NCI-H2081 treated with DMSO at 0.1 percent for 48 hours (cell line): ENCODE results near the gene DPP6.
"Not testable (repeated sequence)": the region's sequence is repeated elsewhere in the genome, so short reads cannot be mapped to it uniquely, and the experiment has no call there.

Source experiments
- DNase-seq: peaks from one replicate; lab custom pipeline; 2025; lab: John Stamatoyannopoulos, UW

Gene DPP6

DNA sequence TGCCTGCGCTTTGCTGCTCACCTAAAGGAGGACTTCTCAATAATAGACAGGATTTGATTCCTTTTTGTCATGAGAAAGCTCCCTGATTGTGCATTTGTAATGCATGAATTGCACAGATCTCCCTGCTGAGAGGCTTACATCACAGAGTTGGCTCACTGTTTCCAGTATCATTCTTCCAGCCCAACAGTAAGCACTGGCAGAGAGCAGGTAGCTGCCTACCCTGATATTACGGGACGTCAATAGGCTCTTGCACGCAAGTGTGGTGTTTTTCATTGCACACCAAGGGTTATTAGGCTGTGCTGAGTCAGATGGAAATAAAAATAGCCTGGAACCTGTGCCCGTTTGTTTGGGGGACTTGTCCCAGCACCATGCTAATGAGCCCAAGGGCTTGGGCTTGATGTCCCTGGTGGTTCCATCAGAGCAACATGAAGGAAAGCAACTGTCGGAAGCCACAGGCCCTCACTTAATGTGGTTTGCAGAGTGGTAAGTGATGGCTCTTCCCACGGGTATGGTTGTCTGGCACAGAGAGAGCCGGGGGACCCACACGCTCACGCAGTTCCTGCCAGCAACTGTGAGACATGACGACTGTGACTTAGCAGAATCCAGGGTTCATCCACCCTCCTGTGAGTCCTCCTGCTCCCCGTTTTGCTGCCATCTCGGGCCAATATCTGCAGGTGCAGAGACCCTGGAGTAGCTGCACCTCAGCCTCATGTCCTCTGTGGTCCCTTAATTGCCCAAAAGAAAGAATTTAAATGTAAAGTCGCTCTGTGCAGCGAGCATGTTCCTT lies 20.4 kb downstream of the DPP6 start:
- not testable (repeated sequence) for DNase-seq

DNA sequence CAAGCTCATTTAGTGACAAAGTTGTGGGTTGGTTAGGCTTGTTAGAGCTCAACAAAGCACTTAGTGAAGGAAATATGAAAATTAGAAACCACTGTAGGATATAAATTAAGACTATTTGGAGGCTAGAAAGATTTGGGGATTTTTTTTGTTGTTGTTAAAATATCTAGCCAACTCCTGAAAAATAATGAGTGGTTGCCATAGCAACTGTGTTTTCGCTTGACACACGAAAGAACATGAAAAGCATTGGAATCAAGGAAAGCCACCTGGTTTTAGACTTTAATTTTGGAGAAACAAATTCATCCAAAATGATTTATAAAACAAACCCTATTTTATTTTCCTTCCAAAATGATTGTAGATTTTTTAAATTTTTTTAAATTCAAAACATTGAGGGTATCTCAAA lies 26.3 kb downstream of the DPP6 start:
- DNase-seq, result not testable (repeated sequence)

DNA sequence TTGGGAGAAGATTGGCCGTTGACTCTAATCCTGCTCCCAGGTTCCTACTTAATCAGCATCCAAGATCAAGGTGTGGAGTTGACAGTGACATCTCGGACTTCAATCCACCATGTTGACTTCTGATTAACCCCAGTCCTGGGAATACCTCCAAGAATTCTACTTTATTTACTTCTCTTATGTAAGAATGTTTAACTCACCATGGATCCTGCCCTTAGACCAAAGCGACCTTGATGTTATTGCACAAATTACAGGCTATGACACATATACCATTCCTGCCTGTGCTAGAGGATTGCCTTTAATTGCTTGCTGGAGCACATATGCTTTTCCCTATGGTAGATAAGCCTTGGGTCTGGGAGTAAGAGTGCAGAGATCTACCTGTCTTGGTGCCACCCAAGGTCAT lies 28.1 kb downstream of the DPP6 start:
- not testable (repeated sequence) for DNase-seq

DNA sequence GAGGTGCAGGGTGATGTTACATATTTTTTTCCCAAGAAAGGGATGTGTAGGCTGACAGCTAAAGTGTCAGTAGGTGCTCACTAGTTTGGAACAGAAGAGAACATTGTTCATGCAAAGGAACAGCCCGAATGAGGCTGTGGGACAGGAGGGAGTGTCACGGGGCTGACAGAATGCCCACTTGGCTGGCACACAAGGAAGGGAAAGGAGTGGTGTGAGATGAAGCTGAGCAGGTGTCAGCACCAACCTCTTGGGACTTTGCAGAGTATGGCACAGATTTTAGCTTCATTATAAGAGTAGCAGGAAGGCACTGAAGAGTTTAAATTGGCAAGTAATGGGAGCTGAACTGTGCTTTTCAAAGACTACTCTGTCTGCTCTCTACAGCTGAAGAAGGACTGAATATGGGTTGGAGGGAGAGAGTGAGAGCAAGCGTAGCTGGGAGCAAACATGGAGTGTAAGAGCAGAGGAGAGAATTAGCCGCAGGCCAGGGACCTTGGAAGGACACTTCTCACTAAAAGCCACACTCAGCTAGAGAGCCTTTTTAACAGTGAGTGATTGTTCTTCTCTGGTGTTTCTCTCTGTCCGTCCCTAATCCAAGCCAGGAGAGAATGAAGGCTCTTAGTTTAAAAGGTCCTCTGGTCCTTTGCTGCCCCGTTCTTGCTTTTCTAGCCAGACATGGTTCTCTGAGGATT lies 35.0 kb downstream of the DPP6 start:
- not testable (repeated sequence) for DNase-seq

DNA sequence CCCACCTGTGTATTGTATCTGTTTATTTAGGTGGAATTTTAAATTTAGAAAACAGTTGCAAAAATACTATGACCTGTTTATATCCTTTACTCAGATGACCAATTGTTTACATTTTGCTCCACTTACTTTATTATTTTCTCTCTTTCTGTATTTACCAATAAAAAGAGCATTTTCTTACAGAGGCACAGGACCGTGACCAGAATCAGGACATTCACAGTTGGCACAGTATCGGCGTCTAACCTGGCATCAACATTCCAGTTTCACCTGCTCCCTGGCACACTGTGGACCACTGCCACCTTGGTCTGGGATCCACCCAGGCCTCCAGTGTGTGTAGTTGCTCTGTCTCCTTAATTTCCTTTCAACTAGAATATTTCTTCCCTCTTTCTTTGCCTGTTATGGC lies 39.9 kb downstream of the DPP6 start:
- DNase-seq, result not testable (repeated sequence)

DNA sequence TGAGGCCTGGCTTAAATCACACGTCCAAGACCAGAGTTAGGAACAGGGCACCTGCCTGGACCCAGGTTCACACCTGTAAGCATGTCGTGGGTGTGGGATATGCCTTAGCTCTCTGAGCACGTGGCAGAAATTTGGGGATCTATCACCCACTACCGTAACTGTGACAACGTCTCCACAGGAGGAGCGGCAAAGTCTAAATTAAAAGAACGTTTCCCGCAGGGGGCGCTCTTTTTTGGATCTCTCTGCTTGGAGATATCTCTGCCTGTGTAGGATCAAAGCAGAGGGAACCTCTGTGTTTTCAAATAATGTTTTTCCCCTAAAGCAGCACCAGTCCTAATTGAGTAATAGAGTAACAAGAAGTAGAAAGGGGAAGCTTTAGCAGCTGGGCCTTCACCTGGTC lies 43.0 kb downstream of the DPP6 start:
- DNase-seq, result not testable (repeated sequence)

- not testable (repeated sequence) for DNase-seq
Measured at GRCh38 chr7:154105063-154105462, 52.9 kb downstream of the DPP6 start.

GRCh38 chr7:154109615-154110014 lies 57.4 kb downstream of the DPP6 start:
- not testable (repeated sequence) for DNase-seq

- not testable (repeated sequence) for DNase-seq
Measured at GRCh38 chr7:154113732-154114351, 61.6 kb downstream of the DPP6 start.

- not testable (repeated sequence) for DNase-seq
Measured at GRCh38 chr7:154117411-154118390, 65.5 kb downstream of the DPP6 start.

GRCh38 chr7:154120825-154121224 lies 68.6 kb downstream of the DPP6 start:
- not testable (repeated sequence) for DNase-seq

DNA sequence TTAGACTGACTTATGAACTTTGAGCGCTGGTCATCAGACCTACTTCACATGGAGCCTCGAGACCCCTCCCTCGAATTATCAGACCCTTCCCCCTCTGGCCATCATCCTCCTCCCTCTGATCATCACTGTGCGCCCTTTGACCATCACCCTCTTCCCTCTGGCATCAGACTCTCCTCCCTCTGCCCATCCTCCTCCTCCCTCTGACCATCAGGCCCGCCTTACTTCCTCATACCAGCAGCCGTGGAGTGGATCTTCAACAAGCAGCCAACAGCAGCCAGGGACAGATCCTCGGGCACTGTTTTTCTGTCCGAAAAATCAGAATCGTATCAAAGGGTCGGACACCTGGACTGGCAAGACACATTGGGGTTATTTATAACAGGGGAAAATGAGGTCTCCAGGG lies 70.5 kb downstream of the DPP6 start:
- not testable (repeated sequence) for DNase-seq

GRCh38 chr7:154123397-154123796 lies 71.2 kb downstream of the DPP6 start:
- DNase-seq, result not testable (repeated sequence)

DNA sequence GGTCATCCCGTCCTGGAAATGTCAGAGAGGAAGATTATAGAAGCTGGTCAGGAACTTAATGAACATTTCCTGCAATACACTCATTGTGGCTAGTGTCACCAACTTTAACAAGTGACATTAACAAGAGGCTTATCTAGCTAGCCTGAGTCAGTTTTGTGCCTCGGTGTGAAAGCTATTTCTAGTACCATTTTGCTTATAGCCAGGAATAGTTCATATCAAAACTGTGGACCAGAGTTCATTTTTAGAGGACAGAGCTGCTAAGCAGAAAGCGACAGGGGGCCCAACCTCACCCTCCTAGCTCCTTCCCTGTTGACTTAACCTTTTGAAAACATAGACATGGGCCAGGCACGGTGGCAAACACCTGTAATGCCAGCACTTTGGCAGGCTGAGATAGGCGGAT lies 76.9 kb downstream of the DPP6 start:
- DNase-seq, result not testable (repeated sequence)

DNA sequence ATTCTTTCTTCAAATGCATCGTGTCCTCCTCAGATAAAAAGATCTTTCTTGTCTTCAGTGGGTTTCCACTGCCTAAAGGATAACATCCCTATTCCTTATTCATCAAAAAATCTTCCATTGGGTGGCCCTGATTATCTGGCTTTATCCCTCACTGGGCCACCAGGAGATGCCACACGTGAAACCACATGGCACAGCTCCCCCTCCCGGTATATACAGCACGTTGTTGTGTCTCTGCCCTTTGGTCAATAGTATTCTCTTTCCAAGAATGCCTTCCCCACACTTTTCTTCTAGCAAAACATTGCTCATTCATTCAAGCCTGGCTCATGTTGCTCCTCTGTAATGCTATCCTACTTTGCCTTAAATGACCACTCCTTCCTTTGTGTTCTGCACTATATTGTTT lies 80.4 kb downstream of the DPP6 start:
- DNase-seq, result not testable (repeated sequence)

- DNase-seq, result not testable (repeated sequence)
Measured at GRCh38 chr7:154133703-154134277, 81.6 kb downstream of the DPP6 start.

DNA sequence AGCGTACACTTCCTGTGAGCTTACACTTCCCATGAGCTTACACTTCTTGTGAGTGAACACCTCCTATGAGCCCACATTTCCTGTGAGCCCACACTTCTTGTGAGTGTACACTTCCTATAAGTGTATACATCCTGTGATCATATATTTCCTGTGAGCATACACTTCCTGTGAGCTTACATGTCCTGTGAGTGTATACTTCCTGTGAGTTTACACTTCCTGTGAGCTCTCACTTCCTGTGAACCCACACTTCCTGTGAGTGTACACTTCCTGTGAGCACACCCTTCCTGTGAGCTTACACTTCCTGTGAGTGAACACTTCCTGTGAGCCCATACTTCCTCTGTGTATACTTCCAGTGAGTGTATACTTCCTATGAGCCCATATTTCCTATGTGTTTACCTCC lies 82.5 kb downstream of the DPP6 start:
- DNase-seq, result not testable (repeated sequence)

DNA sequence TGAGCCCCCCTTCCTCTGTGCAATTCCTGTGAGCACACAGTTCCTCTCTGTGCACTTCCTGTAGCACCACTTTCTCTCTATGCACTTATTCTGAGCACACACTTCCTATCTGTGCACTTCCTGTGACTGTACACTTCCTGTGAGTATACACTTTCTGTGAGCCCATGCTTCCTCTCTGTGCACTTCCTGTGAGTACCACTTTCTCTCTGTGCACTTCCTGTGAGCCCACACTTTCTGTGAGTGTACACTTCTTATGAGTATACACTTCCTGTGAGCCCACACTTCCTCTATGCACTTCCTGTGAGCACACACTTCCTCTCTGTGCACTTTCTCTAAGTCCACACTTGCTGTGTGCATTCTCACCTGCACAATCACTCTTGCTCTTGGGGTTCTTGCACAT lies 83.4 kb downstream of the DPP6 start:
- DNase-seq, result not testable (repeated sequence)

GRCh38 chr7:154145922-154146706 lies 93.9 kb downstream of the DPP6 start:
- DNase-seq, result not testable (repeated sequence)

DNA sequence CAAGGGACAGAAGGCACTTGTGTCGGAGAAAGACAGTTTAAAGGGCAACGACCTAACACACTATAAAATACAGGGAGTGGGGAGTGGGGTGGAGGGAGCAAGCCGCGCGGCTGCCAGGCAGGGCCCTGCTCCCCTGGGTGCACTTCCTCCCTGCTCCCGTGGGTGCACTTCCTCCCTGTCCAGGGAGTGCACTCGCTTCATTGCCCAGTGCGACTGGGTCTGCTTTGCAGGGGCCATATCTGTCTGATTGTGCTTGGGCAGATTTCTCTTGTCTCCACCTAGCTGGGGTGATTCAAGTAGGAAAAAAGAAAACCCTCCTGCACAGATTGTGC lies 94.5 kb downstream of the DPP6 start:
- not testable (repeated sequence) for DNase-seq
